ENCODE results near the gene HBD. TPM values are rescaled to one million over a fixed set of nuclear protein-coding genes. Genes with fewer than 3 reads are reported as not detected.

HBD gene
- total and polyA plus RNA-seq, 2 donors from 2014 or later, result 1.3 to 5.6 TPM

- DNase-seq (no peak), FAIRE-seq (no peak)
- Histone ChIP-seq H3K27me3 (ENCODE audit: control insufficient read depth, insufficient read depth, low read length) (no peaks in the 10 kb centered on the region), H3K36me3 (ENCODE audit: control insufficient read depth in 2 of 3, insufficient read depth in 3 of 3, low read length in 3 of 3) (no peaks in the 10 kb centered on the region), H3K9me3 (ENCODE audit: control insufficient read depth in 2 of 3, insufficient read depth in 1 of 3, low read length in 3 of 3) (no peaks in the 10 kb centered on the region), H3K27ac (ENCODE audit: low read depth in 2 of 2, low read length in 2 of 2) (no peak overlapping the region), H3K9ac (ENCODE audit: low read length in 3 of 3) (no peak overlapping the region), H3K4me3 (ENCODE audit: low read length in 3 of 3) (no peak overlapping the region), H3K4me1 (ENCODE audit: control insufficient read depth in 2 of 3, insufficient read depth in 2 of 3, low read depth in 1 of 3, low read length in 3 of 3) (no peaks in the 10 kb centered on the region)
- intact Hi-C loops (cut with DNase I), result no loop called here
- TF ChIP-seq CTCF (IDR thresholded peaks at IDR 0.05; ENCODE audit: borderline replicate concordance, extremely low read depth, insufficient read depth), result no peak
These were observed 6.2 kb upstream of the HBD start for GRCh38 chr11:5240458-5240857.

- H3K9me3 ChIP-seq (ENCODE audit: control insufficient read depth in 2 of 3, insufficient read depth in 1 of 3, low read length in 3 of 3), result no peaks in the 10 kb centered on the region
- DNase-seq (no peak), FAIRE-seq (no peak)
- intact Hi-C loops (cut with DNase I), result no loop called here
- H3K36me3 ChIP-seq (ENCODE audit: control insufficient read depth in 2 of 3, insufficient read depth in 3 of 3, low read length in 3 of 3), result no peaks in the 10 kb centered on the region
- no peak overlapping the region for H3K27ac ChIP-seq (ENCODE audit: low read depth in 2 of 2, low read length in 2 of 2)
- no peak overlapping the region for H3K4me3 ChIP-seq (ENCODE audit: low read length in 3 of 3)
- no peaks in the 10 kb centered on the region for H3K4me1 ChIP-seq (ENCODE audit: control insufficient read depth in 2 of 3, insufficient read depth in 2 of 3, low read depth in 1 of 3, low read length in 3 of 3)
- no peak overlapping the region for H3K9ac ChIP-seq (ENCODE audit: low read length in 3 of 3)
- H3K27me3 ChIP-seq (ENCODE audit: control insufficient read depth, insufficient read depth, low read length), result no peaks in the 10 kb centered on the region
- TF ChIP-seq CTCF (IDR thresholded peaks at IDR 0.05; ENCODE audit: borderline replicate concordance, extremely low read depth, insufficient read depth), result no peak
These were observed 5.8 kb upstream of the HBD start for GRCh38 chr11:5240056-5240455.

GRCh38 chr11:5239046-5239445, 4.8 kb upstream of the HBD start:
- H3K4me3 ChIP-seq (ENCODE audit: low read length in 3 of 3), result no peak overlapping the region
- no peak overlapping the region for H3K27ac ChIP-seq (ENCODE audit: low read depth in 2 of 2, low read length in 2 of 2)
- H3K36me3 ChIP-seq (ENCODE audit: control insufficient read depth in 2 of 3, insufficient read depth in 3 of 3, low read length in 3 of 3), result no peaks in the 10 kb centered on the region
- no peak for FAIRE-seq
- H3K9me3 ChIP-seq (ENCODE audit: control insufficient read depth in 2 of 3, insufficient read depth in 1 of 3, low read length in 3 of 3), result no peaks in the 10 kb centered on the region
- no peak overlapping the region for H3K9ac ChIP-seq (ENCODE audit: low read length in 3 of 3)
- peaks cover 0 to 4% (median 0%) of the 10 kb centered on the region in 3 donors for H3K4me1 ChIP-seq (ENCODE audit: control insufficient read depth in 2 of 3, insufficient read depth in 2 of 3, low read depth in 1 of 3, low read length in 3 of 3)
- intact Hi-C loops (cut with DNase I), result no loop called here
- DNase-seq, result no peak
- no peak for TF ChIP-seq CTCF (IDR thresholded peaks at IDR 0.05; ENCODE audit: borderline replicate concordance, extremely low read depth, insufficient read depth)
- H3K27me3 ChIP-seq (ENCODE audit: control insufficient read depth, insufficient read depth, low read length), result no peaks in the 10 kb centered on the region

GRCh38 chr11:5238486-5238885, 4.2 kb upstream of the HBD start:
- Histone ChIP-seq H3K27ac (ENCODE audit: low read depth in 2 of 2, low read length in 2 of 2) (no peak overlapping the region), H3K9ac (ENCODE audit: low read length in 3 of 3) (no peak overlapping the region), H3K27me3 (ENCODE audit: control insufficient read depth, insufficient read depth, low read length) (no peaks in the 10 kb centered on the region), H3K4me3 (ENCODE audit: low read length in 3 of 3) (no peak overlapping the region), H3K36me3 (ENCODE audit: control insufficient read depth in 2 of 3, insufficient read depth in 3 of 3, low read length in 3 of 3) (no peaks in the 10 kb centered on the region), H3K9me3 (ENCODE audit: control insufficient read depth in 2 of 3, insufficient read depth in 1 of 3, low read length in 3 of 3) (no peaks in the 10 kb centered on the region), H3K4me1 (ENCODE audit: control insufficient read depth in 2 of 3, insufficient read depth in 2 of 3, low read depth in 1 of 3, low read length in 3 of 3) (peaks cover 0 to 6% (median 0%) of the 10 kb centered on the region in 3 donors)
- no peak for TF ChIP-seq CTCF (IDR thresholded peaks at IDR 0.05; ENCODE audit: borderline replicate concordance, extremely low read depth, insufficient read depth)
- FAIRE-seq, result no peak
- DNase-seq, result no peak
- intact Hi-C loops (cut with DNase I), result no loop called here

Data from kidney (tissue), 14 donors.